NCI-H82 treated with DMSO at 0.1 percent for 48 hours (cell line): ENCODE data around the gene MCRIP2.

Experiments used
- DNase-seq: peaks from one replicate; lab custom pipeline; 2025; ENCODE audit not compliant: unreplicated experiment; lab: John Stamatoyannopoulos, UW

The MCRIP2 gene

DNA sequence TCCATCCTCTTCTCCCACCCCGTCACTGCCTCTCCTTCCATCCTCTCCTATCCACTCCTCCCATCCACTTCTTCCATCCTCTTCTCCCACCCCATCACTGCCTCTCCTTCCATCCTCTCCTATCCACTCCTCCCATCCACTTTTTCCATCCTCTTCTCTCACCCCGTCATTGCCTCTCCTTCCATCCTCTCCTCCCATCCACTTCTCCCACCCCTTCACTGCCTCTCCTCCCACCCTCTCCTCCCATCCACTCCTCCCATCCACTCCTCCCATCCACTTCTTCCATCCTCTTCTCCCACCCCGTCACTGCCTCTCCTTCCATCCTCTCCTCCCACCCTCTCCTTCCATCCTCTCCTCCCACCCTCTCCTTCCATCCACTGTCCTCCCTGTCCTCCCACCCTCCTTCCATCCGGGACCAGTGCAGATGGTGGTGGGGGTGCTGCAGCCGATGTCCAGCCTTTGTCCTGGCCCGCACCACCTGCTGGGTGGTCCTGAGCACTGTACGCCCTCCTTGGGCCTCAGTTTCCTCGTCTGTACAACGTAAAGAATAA lies 9.7 kb upstream of the MCRIP2 start:
- DNase-seq: no peak

DNA sequence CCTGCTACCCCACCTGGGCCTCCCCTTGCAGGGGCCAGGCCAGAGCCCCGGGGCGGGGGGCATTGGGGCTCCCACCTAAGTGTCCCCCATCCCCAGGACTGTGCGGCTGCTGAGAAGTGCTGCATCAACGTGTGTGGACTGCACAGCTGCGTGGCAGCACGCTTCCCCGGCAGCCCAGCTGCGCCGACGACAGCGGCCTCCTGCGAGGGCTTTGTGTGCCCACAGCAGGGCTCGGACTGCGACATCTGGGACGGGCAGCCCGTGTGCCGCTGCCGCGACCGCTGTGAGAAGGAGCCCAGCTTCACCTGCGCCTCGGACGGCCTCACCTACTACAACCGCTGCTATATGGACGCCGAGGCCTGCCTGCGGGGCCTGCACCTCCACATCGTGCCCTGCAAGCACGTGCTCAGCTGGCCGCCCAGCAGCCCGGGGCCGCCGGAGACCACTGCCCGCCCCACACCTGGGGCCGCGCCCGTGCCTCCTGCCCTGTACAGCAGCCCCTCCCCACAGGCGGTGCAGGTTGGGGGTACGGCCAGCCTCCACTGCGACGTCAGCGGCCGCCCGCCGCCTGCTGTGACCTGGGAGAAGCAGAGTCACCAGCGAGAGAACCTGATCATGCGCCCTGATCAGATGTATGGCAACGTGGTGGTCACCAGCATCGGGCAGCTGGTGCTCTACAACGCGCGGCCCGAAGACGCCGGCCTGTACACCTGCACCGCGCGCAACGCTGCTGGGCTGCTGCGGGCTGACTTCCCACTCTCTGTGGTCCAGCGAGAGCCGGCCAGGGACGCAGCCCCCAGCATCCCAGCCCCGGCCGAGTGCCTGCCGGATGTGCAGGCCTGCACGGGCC lies 8.9 kb upstream of the MCRIP2 start:
- DNase-seq: no peak

- no peak for DNase-seq
These were observed 8.1 kb upstream of the MCRIP2 start for GRCh38 chr16:633336-634050.

- no peak for DNase-seq
These were observed 7.5 kb upstream of the MCRIP2 start for GRCh38 chr16:634051-634670.

DNA sequence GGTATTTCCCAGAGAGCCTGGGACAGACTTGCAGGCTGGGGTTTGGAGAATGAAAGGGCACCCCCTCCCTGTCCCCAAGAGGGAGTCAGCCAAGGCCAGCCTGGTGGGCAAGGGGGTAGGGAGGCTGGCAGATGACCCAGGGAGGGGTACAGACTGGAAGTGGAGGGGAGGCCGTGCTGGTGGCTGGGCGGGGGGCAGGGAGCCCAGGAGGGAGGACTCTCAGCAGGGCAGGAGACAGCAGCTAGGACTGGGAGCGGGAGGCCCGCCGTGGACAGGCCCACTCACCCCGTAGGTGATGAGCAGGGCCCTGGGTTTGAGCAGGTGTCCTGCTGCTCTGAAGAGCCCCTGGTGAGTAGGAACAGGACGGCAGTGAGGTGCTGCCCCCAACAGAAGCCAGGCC lies 6.6 kb upstream of the MCRIP2 start:
- no peak for DNase-seq

DNA sequence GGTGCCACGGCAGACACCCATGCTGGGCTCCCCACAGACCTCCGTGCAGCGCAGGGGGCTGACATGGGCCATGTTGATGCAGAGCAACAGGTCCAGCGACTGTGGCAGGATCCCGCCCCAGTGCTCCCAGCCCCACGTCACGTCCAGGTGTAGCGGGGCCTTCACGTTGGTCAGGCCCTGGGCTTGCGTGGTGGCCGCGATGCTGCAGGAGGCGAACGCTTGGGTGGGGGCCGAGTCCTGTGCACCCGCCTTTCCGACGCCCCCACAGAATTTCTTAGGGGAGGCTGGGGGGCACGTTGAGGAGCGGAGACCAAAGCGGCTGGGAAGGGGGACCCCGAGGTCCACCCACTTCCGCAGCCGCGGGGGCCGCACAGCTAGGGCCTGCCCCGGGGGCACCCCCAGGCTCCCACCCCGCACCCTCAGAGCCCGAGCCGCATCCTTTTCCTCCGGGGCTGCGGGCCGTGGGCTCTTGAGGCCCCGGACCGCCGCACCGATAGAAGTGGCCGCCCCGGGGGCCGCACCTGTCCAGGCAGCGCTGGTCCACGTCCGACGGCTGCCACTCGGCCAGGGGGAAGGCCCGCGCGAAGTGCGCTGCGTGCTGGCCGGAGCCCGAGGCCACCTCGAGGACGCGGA lies 5.9 kb upstream of the MCRIP2 start:
- no peak for DNase-seq

DNA sequence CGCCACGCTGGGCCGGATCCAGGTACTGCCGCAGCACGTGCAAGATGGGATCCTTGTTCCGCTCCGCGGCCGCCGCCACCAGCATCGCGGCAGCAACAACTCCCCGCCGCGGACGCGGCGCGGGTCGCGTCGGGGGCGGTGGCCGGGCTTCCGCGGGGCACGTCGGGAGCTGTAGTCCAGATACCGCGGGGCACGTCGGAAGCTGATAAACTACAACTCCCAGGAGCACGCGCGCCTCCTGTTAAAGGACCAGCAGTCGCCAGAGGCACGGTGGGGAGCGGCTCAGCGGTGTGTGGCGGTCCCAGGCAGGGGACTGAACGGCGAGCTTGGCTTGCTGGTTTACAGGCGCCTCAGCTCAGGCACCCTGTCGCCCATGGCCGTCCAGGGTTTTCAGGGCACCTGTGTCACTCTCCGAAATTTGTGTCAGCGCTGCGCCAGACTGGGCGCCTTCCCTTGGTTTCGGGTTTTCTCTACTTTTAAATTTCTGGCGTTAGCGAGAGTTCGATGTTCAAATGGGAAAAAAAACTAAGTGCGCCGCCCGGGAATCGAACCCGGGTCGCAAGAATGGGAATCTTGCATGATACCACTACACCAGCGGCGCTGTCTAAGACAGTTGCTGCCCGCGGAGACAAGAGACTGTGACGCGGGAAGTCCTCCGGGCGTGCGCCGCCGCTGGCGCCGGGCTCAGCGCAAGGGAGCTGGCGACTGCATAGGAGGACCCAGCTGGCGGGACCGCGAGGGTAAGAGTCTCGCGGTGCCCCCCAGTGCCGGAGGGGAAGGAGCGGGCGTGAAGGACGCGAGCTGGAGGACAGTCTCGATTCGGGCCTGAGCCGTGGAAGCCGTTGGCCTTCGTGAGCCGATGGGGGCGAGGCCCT lies 5.2 kb upstream of the MCRIP2 start, which contains the start of gene METTL26:
METTL26 (minus strand) TSS at position 100 of the 875 bp plus-strand sequence; CDS start at position 85, 15 bp downstream.
- DNase-seq: peak; percentile 85

DNA sequence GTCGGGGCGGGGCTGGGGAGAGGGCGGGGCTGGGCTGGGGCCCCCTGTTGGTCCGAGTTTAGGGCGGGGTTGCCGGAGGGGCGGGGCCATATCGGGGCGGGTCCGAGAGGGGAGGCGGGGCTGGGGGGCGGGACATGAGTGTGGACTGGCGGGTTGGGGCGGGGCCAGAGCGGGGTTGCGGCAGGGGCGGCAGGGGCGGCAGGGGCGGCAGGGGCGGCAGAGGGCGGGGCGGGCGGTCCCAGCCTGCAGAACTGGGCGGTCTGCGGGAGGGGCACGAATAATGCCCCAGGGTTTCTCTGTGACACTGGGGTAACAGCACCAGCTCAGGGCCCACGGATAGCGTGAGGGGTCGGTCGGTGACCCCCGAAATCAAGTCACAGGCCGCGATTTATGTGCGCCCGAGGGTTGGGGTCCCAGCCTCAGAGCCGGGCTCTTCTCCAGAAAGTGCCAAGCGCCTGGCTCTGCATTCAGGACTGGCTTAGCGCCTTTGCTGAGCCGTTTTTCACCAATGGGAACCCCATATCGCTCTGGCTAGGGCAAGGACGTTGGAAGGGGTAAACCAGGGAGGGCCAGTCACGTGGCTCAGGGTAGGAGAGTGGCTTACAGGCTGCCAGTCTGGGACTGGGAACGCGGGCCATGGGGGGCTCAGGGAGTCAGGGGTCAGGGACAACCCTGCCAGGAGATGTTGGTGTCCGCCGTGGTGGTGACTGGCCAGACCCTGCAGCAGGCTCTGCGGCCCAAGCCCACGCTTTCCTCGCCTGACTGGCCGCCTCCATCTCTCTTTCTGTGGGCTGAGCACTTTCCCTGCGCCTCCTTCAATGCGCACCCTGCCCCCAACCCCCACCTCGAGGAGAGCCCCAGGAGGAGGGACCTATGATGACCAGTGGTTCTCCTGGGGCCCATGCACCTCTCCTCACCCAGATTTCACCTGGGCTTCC lies 4.3 kb upstream of the MCRIP2 start:
- peak; percentile 74 for DNase-seq

DNA sequence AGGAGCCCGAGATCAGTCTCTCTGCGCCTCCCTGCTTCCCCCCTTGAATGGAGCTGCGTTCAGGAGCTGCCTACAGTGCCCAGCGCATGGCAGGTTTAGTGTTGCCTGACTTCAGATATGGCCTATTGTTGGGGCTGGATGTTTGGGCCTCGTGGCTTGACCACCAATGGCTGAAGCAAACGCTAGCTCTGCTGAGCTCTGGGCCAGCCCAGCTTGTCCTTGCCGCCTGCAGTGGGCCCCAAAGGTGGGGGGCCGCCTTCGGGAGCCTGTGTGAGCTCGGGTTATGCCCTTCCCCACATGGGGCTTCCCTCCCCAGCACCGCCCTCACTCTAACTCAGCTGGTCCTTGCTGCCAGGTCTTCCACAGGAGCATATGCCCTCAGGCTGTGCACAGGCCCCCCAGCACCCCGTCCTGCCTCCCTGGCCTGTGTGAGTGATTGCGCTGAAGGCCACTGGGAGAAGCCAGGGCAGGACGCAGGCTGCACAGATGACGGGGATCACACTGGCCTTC lies 3.5 kb upstream of the MCRIP2 start:
- DNase-seq: no peak

DNA sequence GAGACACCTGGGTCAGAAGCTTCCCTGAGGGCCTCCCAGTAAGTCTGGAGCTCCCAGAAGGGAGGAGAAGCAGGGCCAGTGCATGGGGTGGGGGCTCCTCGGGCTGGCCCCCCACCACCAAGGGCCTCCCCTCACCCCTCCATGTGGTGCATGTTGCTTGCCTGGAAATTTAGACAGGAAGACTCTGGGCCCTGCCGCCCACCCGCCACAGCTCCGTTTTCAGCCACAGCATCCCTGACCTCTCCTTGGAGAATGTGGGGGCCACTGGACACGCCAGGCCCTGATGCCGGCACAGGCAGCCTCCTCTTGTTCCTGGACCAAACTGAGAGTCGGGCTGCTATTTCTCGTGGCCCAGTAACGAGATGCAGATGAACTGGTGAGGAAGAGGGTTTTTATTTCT lies 2.8 kb upstream of the MCRIP2 start:
- no peak for DNase-seq

GRCh38 chr16:640614-641013 lies 1.0 kb upstream of the MCRIP2 start:
- no peak for DNase-seq

GRCh38 chr16:642189-643049 lies 791 bp downstream of the MCRIP2 start:
- DNase-seq: no peak

DNA sequence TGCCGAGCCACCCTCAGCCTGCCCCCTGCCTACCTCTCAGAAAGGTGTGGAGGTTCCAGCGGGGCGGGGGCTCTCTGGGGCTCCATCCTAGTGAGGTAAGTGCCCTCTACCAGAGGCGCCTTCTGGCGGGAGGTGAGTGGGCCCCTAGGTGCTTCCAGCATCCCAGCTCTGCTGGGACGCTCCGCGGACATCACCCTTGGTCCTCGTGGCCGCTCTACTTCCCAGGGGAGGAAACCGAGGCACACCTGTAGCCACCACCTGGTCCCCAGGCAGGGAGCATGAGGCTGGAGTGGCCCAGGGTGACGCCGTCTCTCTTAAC lies 1.4 kb downstream of the MCRIP2 start:
- no peak for DNase-seq

GRCh38 chr16:644556-644955 lies 2.9 kb downstream of the MCRIP2 start:
- no peak for DNase-seq

- no peak for DNase-seq
These were observed 4.4 kb downstream of the MCRIP2 start for GRCh38 chr16:645852-646678.

DNA sequence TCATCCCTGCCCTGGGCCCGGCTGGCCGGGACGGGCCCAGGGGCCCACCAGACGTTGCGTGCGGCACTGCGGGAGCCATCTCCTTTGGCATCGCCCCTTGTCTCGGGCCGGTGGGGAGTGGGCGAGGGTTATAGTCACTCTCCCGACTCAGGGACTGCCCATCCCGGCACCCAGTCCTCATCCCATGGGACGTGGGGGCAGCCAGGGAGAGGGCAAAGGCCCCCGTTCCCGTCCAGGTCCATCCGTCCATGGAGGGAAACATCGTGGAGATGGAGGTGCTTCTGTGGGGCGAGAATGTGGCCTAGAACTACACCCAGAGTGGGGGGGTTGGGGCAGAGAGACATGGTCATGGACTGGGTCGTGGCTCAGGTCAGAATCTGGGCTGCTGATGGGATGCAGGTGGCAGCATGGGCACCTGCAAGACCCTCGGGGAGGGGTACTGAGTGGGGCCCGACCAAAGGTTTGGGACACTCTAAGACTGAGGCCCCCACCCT lies 5.1 kb downstream of the MCRIP2 start:
- DNase-seq: no peak
